Mammary epithelial cell (primary cell): Measurements from ENCODE around the gene BZW1.

ENCODE experiments used
- CTCF ChIP-seq, 2 donors: IDR thresholded peaks in 1 of 2; conservative IDR thresholded peaks in 1 of 2; 2 replicates each; pipeline ENCODE4 v1.5.1; 2011 to 2012; ENCODE audit warnings: inconsistent platforms in 2 of 2, low read length in 2 of 2, mild to moderate bottlenecking in 2 of 2, control low read depth in 1 of 2, low read depth in 1 of 2; ENCODE audit not compliant: insufficient read depth in 1 of 2; ENCODE audit errors: extremely low read depth in 1 of 2
- EZH2 ChIP-seq: IDR thresholded peaks from 2 replicates; pipeline ENCODE4 v1.6.1; 2012; ENCODE audit warnings: low read length, inconsistent platforms, borderline replicate concordance

- no peak for TF ChIP-seq CTCF (conservative IDR thresholded peaks at IDR 0.05 in 1 of 2, IDR thresholded peaks at IDR 0.05 in 1 of 2; ENCODE audit: extremely low read depth in 1 of 2, insufficient read depth in 1 of 2, low read depth in 1 of 2, low read length in 2 of 2)
- no peak for TF ChIP-seq EZH2
Observed at GRCh38 chr2:200828104-200828503, 16.4 kb downstream of the BZW1 start.
